Panc1 (cell line): ENCODE data around the gene ZNF507. TPM values are rescaled to one million over a fixed set of nuclear protein-coding genes. Genes with fewer than 3 reads are reported as not detected.
A peak's percentile ranks its signal among the peaks of the same experiment; 100 is the strongest.

ENCODE experiments used
- ATAC-seq: fragments of 200-7000 bp; cut with Tn5 transposase; 2 replicates; pipeline ENCODE4 v1.9.1; 2020; ENCODE audit warnings: mild to moderate bottlenecking, moderate library complexity
- BruUV-seq: library from RNA; stranded (reverse); fragments of 400-500 nt; replicated peaks from 2 replicates; lab custom pipeline; 2021; lab: Mats Ljungman, UMichigan
- CTCF ChIA-PET: fragments of 300-600 bp; sonication (Branson Sonifier 250); formaldehyde crosslinking; loops from one replicate; lab custom pipeline; 2022; ENCODE audit warnings: antibody characterized with exemption; lab: Charles Lee
- POLR2A ChIA-PET: fragments of 300-600 bp; sonication (Branson Sonifier 250); formaldehyde crosslinking; loops from one replicate; lab custom pipeline; 2022; ENCODE audit warnings: antibody characterized with exemption; lab: Charles Lee
- DNase-seq: peaks from one replicate; pipeline ENCODE4 v3.0.0-alpha.2; 2010; ENCODE audit warnings: low read depth, low spot score
- H3K27ac ChIP-seq: 2 replicates; pipeline ENCODE4 v1.5.1; 2011; ENCODE audit warnings: mild to moderate bottlenecking, low read length, inconsistent platforms
- H3K27me3 ChIP-seq: fragments of 200-500 bp; sonication (Bioruptor generic); 2 replicates; pipeline ENCODE4 v1.6.0; 2014; ENCODE audit warnings: low read length, inconsistent platforms; ENCODE audit not compliant: control insufficient read depth, insufficient read depth
- H3K36me3 ChIP-seq: fragments of 200-500 bp; sonication (Bioruptor generic); 2 replicates; pipeline ENCODE4 v1.5.1; 2014; ENCODE audit warnings: inconsistent platforms, mild to moderate bottlenecking, low read length, moderate library complexity; ENCODE audit not compliant: control insufficient read depth, insufficient read depth
- H3K4me1 ChIP-seq: 2 replicates; pipeline ENCODE4 v1.5.1; 2011; ENCODE audit warnings: inconsistent platforms, mild to moderate bottlenecking, low read length, moderate library complexity; ENCODE audit not compliant: control insufficient read depth, insufficient read depth
- H3K4me3 ChIP-seq, 2 experiments: 2 replicates each; pipeline ENCODE4 v1.5.1; 2011 to 2012; ENCODE audit warnings: low read depth in 2 of 2, low read length in 2 of 2, mild to moderate bottlenecking in 2 of 2, inconsistent platforms in 1 of 2, moderate library complexity in 1 of 2
- H3K9me3 ChIP-seq: fragments of 200-500 bp; sonication (Bioruptor generic); 2 replicates; pipeline ENCODE4 v1.5.1; 2014; ENCODE audit warnings: low read depth, mild to moderate bottlenecking, inconsistent platforms, low read length, moderate library complexity; ENCODE audit not compliant: control insufficient read depth, insufficient read depth
- POLR2AphosphoS5 ChIP-seq: IDR thresholded peaks from 2 replicates; pipeline ENCODE4 v1.6.1; 2012; ENCODE audit warnings: mild to moderate bottlenecking, low read depth, low read length, moderate library complexity
- SIN3A ChIP-seq: IDR thresholded peaks from 2 replicates; pipeline ENCODE4 v1.6.1; 2012; ENCODE audit warnings: low read depth, mild to moderate bottlenecking, low read length, moderate library complexity, borderline replicate concordance; ENCODE audit not compliant: insufficient read depth
- TCF7L2 ChIP-seq: IDR thresholded peaks from 2 replicates; pipeline ENCODE4 v1.6.1; 2011; ENCODE audit warnings: mild to moderate bottlenecking, low read depth, low read length, inconsistent platforms
- in situ Hi-C: cut with HindIII; loops from 2 replicates; pipeline ENCODE4 v1.10.0; 2016; ENCODE audit warnings: low sequenced_read_pairs, low pct_unique_long_range_greater_than_20kb
- intact Hi-C: fragments of 100-400 bp; cut with micrococcal nuclease; formaldehyde crosslinking; loops from one replicate; pipeline ENCODE4 v1.10.0; 2022; ENCODE audit not compliant: unreplicated experiment
- total RNA-seq: library from RNA; stranded (reverse); gene quantifications from one replicate; pipeline ENCODE4 v1.2.1, GENCODE V29; 2021; ENCODE audit not compliant: unreplicated experiment
- TF ChIP-seq, protein P1 (sequence below): fragments of 450-650 bp; IDR thresholded peaks from 2 replicates; pipeline ENCODE4 v1.5.1; 2017; ENCODE audit warnings: mild to moderate bottlenecking
- TF ChIP-seq, protein P2 (sequence below), 2 experiments: IDR thresholded peaks; 2 replicates each; pipeline ENCODE4 v1.6.1; 2011 to 2012; ENCODE audit warnings: low read depth in 2 of 2, control low read depth in 1 of 2, low read length in 1 of 2, mild to moderate bottlenecking in 1 of 2, moderate library complexity in 1 of 2; ENCODE audit not compliant: insufficient read depth in 1 of 2

Gene ZNF507
- total RNA-seq, 1 experiment from 2014 or later, result 28.3 TPM

GRCh38 chr19:32350471-32350865, 5.1 kb downstream of the ZNF507 start:
- in situ Hi-C loops, result no loop called here
- no TSS peak for BruUV-seq
- ChIA-PET CTCF (interaction anchor here (0.7 kb wide), 1 partner anchor 13 kb away, joined by 3 read pairs; no protein-coding TSS in a partner anchor), POLR2A (no interaction called here)
- Histone ChIP-seq H3K27ac (peak overlapping the region; percentile 46), H3K36me3 (peaks cover 44% of the 10 kb centered on the region), H3K4me1 (peaks cover 46% of the 10 kb centered on the region), H3K9me3 (no peaks in the 10 kb centered on the region; the same call in 1 of the 2 replicates), H3K27me3 (no peaks in the 10 kb centered on the region), H3K4me3 (no peak overlapping the region)
- intact Hi-C loops, result no loop called here
- ATAC-seq (no peak), DNase-seq (no peak)
- TF ChIP-seq POLR2AphosphoS5 (no peak), SIN3A (no peak), TCF7L2 (no peak)
- TF ChIP-seq, protein P1, sequence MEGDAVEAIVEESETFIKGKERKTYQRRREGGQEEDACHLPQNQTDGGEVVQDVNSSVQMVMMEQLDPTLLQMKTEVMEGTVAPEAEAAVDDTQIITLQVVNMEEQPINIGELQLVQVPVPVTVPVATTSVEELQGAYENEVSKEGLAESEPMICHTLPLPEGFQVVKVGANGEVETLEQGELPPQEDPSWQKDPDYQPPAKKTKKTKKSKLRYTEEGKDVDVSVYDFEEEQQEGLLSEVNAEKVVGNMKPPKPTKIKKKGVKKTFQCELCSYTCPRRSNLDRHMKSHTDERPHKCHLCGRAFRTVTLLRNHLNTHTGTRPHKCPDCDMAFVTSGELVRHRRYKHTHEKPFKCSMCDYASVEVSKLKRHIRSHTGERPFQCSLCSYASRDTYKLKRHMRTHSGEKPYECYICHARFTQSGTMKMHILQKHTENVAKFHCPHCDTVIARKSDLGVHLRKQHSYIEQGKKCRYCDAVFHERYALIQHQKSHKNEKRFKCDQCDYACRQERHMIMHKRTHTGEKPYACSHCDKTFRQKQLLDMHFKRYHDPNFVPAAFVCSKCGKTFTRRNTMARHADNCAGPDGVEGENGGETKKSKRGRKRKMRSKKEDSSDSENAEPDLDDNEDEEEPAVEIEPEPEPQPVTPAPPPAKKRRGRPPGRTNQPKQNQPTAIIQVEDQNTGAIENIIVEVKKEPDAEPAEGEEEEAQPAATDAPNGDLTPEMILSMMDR, result no peak
- TF ChIP-seq, protein P2, sequence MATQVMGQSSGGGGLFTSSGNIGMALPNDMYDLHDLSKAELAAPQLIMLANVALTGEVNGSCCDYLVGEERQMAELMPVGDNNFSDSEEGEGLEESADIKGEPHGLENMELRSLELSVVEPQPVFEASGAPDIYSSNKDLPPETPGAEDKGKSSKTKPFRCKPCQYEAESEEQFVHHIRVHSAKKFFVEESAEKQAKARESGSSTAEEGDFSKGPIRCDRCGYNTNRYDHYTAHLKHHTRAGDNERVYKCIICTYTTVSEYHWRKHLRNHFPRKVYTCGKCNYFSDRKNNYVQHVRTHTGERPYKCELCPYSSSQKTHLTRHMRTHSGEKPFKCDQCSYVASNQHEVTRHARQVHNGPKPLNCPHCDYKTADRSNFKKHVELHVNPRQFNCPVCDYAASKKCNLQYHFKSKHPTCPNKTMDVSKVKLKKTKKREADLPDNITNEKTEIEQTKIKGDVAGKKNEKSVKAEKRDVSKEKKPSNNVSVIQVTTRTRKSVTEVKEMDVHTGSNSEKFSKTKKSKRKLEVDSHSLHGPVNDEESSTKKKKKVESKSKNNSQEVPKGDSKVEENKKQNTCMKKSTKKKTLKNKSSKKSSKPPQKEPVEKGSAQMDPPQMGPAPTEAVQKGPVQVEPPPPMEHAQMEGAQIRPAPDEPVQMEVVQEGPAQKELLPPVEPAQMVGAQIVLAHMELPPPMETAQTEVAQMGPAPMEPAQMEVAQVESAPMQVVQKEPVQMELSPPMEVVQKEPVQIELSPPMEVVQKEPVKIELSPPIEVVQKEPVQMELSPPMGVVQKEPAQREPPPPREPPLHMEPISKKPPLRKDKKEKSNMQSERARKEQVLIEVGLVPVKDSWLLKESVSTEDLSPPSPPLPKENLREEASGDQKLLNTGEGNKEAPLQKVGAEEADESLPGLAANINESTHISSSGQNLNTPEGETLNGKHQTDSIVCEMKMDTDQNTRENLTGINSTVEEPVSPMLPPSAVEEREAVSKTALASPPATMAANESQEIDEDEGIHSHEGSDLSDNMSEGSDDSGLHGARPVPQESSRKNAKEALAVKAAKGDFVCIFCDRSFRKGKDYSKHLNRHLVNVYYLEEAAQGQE (IDR thresholded peaks at IDR 0.05; ENCODE audit: insufficient read depth in 1 of 2, low read depth in 2 of 2, low read length in 1 of 2), result no peak

- no peaks in the 10 kb centered on the region; the same call in 1 of the 2 replicates for H3K9me3 ChIP-seq
- H3K36me3 ChIP-seq, result peaks cover 45% of the 10 kb centered on the region
- H3K4me1 ChIP-seq, result peaks cover 46% of the 10 kb centered on the region
- ATAC-seq (no peak), DNase-seq (no peak)
- no peak overlapping the region for H3K4me3 ChIP-seq
- intact Hi-C loops, result no loop called here
- TF ChIP-seq TCF7L2 (no peak), POLR2AphosphoS5 (no peak), SIN3A (no peak)
- TF ChIP-seq, protein P2 (IDR thresholded peaks at IDR 0.05; ENCODE audit: insufficient read depth in 1 of 2, low read depth in 2 of 2, low read length in 1 of 2), result no peak
- TF ChIP-seq, protein P1, result no peak
- H3K27ac ChIP-seq, result peak overlapping the region; percentile 46
- ChIA-PET POLR2A (no interaction called here), CTCF (no interaction called here)
- BruUV-seq, result no TSS peak
- in situ Hi-C loops, result no loop called here
- H3K27me3 ChIP-seq, result no peaks in the 10 kb centered on the region
Measured at GRCh38 chr19:32350987-32351348, 5.6 kb downstream of the ZNF507 start.
